ENCODE data around the gene METTL1.
"Not testable (repeated sequence)": the region's sequence is repeated elsewhere in the genome, so short reads cannot be mapped to it uniquely, and the experiment has no call there.

The METTL1 gene

DNA sequence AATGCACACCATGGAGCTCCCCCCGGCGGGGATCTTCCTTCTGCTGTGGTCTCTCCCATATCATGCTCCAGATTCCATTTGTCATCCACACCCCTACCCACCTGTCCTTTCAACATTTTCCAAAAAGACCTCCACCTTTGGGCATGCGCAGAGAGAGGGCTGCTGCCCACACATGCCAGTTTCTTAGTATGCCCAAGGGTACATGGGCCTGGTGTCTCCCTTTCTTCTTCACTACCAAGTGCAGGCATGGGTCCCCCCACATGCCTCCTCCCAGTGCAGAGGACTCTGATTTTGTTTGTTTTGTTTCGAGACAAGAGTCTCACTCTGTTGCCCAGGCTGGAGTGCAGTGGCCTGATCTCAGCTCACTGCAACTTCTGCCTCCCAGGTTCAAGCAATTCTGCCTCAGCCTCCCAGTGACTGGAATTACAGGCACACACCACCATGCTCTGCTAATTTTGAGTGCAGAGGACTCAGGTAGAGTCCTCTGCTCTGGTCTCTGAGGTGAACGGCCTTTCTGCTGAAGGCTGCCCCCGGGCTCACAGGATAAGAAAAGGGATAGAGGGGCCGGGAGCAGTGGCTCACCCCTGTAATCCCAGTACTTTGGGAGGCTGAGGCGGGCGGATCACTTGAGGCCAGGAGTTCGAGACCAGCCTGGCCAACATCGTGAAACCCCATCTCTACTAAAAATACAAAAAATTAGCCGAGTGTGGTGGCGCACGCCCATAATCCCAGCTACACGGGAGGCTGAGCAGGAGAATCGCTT lies 49.9 kb downstream of the METTL1 start:
- not testable (repeated sequence) for DNase-seq

- no peak for DNase-seq
Measured at GRCh38 chr12:57720606-57721595, 51.0 kb downstream of the METTL1 start.

DNA sequence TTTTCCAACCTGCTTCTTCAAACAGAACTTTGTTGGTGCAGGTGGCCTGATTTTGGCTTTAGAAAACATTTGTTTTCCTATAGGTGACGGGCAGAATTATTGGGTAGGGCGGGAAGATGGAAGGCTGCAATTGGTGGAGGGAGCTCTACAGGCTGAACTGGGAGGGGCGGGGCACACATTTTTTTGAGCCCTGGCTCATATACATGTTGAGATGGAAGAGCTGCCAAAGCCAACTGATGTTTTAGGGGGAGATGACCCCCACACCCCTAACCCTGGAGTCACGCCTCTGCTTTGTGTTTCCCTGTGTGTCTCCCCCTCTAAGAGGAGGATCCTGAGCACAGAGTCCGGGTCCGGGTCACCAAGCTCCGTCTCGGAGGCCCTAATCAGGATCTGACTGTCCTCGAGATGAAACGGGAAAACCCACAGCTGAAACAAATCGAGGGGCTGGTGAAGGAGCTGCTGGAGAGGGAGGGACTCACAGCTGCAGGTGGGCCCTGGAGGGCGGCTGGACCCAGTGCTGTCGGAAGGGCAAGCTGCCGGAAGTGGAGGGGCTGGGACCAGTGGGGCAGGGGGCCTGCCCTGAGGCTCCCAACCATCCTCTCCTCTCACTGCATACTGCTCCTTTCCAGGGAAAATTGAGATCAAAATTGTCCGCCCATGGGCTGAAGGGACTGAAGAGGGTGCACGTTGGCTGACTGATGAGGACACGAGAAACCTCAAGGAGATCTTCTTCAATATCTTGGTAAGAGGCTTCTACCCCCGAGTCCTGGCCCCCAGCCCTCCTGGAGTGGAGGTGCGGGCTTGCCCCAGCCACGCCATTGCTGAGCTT lies 51.9 kb downstream of the METTL1 start:
- no peak for DNase-seq

GRCh38 chr12:57718641-57719528 lies 53.0 kb downstream of the METTL1 start:
- no peak for DNase-seq

Data from suppressor macrophage treated with lipopolysaccharide for 4 hours (primary cell).